Activated CD4-positive, alpha-beta memory T cell treated with anti-CD3 and anti-CD28 coated beads for 36 hours (primary cell): Measurements from ENCODE around the gene LSR. TPM values are rescaled to one million over a fixed set of nuclear protein-coding genes. Genes with fewer than 3 reads are reported as not detected.

ENCODE experiments used
- CTCF ChIA-PET: fragments of 350-600 bp; sonication (Branson Sonifier 250); formaldehyde crosslinking; loops from one replicate; lab custom pipeline; 2021; ENCODE audit warnings: antibody characterized with exemption, inconsistent platforms; lab: Charles Lee
- POLR2A ChIA-PET: fragments of 350-600 bp; sonication (Branson Sonifier 250); formaldehyde crosslinking; loops from one replicate; lab custom pipeline; 2021; ENCODE audit warnings: antibody characterized with exemption; lab: Charles Lee
- DNase-seq: peaks from one replicate; pipeline ENCODE4 v3.0.0-alpha.2; 2020
- H3K27ac Mint-ChIP-seq: one replicate; pipeline ENCODE4 v1.8.0; 2021; ENCODE audit warnings: mixed read lengths
- H3K27me3 Mint-ChIP-seq: one replicate; pipeline ENCODE4 v1.8.0; 2021; ENCODE audit warnings: mixed read lengths
- H3K36me3 Mint-ChIP-seq: one replicate; pipeline ENCODE4 v1.8.0; 2021; ENCODE audit warnings: mixed read lengths
- H3K4me1 Mint-ChIP-seq: one replicate; pipeline ENCODE4 v1.8.0; 2021; ENCODE audit warnings: low read depth, mixed read lengths
- H3K4me3 Mint-ChIP-seq: one replicate; pipeline ENCODE4 v1.8.0; 2021; ENCODE audit warnings: mild to moderate bottlenecking, mixed read lengths
- H3K9me3 Mint-ChIP-seq: one replicate; pipeline ENCODE4 v1.8.0; 2021; ENCODE audit warnings: mixed read lengths
- intact Hi-C: fragments of 100-400 bp; cut with micrococcal nuclease; formaldehyde crosslinking; loops from one replicate; pipeline ENCODE4 v1.15.1; 2023
- total RNA-seq, 2 experiments: library from RNA; stranded (reverse); gene quantifications; one replicate each; pipeline ENCODE4 v1.2.3, GENCODE V29; 2021

LSR gene
- total RNA-seq, 2 experiments from 2014 or later = 25.4 to 28.7 TPM

DNA sequence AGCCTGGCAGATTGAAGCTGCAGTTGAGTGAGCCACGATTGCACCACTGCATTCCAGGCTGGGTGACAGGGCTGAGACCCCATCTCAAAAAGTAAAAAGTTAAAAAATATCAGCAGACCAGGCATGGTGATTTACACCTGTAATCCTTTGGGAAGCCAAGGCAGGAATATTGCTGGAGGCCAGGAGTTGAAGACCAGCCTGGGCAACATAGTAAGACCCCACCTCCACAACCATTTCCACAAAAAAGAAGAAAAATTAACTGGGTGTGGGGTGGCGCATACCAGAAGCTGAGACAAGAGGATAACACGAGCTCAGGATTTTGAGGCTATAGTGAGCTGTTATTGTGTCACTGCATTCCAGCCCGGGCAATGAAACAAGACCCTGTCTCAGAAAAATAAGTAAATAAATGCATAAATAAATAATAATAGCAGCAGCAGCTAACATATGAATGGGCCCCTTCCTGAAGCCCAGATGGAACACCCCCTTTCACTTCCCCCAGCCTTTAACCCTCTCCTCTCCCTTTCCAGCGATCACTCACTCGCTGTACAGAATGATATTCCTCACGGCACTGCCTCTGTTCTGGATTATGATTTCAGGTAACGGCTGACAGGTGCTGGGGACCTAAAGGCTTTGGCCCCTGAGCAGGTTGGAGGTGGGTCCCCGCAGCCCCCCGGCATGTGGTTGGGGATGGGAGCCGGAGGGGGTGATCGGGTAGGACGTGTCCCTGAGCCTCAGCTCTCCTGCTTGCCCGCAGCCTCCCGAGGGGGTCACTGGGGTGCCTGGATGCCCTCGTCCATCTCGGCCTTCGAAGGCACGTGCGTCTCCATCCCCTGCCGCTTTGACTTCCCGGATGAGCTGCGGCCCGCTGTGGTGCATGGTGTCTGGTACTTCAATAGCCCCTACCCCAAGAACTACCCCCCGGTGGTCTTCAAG, 46.3 kb downstream of the LSR start:
- no peak for DNase-seq
- intact Hi-C loops = no loop called here
- Mint-ChIP-seq H3K27me3 (no peaks in the 10 kb centered on the region), H3K9me3 (no peaks in the 10 kb centered on the region), H3K36me3 (no peaks in the 10 kb centered on the region), H3K27ac (no peak overlapping the region), H3K4me3 (no peak overlapping the region), H3K4me1 (peaks cover 4% of the 10 kb centered on the region)
- ChIA-PET POLR2A (interaction anchor here (1.2 kb wide), 1 partner anchor 17 kb away, joined by 3 read pairs; no protein-coding TSS in a partner anchor), CTCF (interaction anchor here (0.9 kb wide), 1 partner anchor 66 kb away, joined by 3 read pairs; no protein-coding TSS in a partner anchor)

DNA sequence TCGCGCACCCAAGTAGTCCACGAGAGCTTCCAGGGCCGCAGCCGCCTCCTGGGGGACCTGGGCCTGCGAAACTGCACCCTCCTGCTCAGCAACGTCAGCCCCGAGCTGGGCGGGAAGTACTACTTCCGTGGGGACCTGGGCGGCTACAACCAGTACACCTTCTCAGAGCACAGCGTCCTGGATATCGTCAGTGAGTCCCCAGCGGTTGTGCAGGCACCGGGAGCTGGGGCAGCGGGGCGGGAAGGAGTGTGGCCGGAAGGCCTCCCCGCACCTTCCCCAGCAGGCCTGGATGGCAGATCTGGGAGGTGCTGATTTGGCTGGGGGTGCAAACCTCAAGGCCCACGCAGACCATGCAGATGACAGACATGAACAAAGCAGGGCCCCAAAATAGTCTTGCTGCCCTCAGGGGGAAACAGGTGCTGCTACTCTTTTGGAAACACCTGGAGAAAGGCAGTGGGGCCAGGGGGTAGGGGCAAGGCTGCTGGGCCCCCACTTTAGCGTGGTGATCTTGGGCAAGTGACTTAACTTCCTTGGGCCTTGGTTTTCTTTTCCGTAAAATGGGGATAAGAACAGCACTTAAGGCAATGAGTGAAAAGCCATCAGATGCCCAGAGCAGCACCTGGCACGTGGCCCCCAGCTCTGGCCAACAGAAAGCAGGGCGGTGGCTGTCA, 47.1 kb downstream of the LSR start:
- ChIA-PET POLR2A (interaction anchor here (1.2 kb wide), 1 partner anchor 18 kb away, joined by 3 read pairs; no protein-coding TSS in a partner anchor), CTCF (no interaction called here)
- Mint-ChIP-seq H3K9me3 (no peaks in the 10 kb centered on the region), H3K27ac (no peak overlapping the region), H3K4me1 (peaks cover 4% of the 10 kb centered on the region), H3K36me3 (no peaks in the 10 kb centered on the region), H3K27me3 (no peaks in the 10 kb centered on the region), H3K4me3 (no peak overlapping the region)
- intact Hi-C loops = no loop called here
- peak; percentile 55 for DNase-seq

- POLR2A ChIA-PET = no interaction called here
- Mint-ChIP-seq H3K4me3 (no peak overlapping the region), H3K36me3 (no peaks in the 10 kb centered on the region), H3K4me1 (peaks cover 4% of the 10 kb centered on the region), H3K27me3 (no peaks in the 10 kb centered on the region), H3K27ac (no peak overlapping the region), H3K9me3 (no peaks in the 10 kb centered on the region)
- intact Hi-C loops = no loop called here
- CTCF ChIA-PET = no interaction called here
- no peak for DNase-seq
Measured at GRCh38 chr19:35296644-35297514, 48.1 kb downstream of the LSR start.

GRCh38 chr19:35297515-35297848, 48.7 kb downstream of the LSR start:
- CTCF ChIA-PET = no interaction called here
- Mint-ChIP-seq H3K9me3 (no peaks in the 10 kb centered on the region), H3K4me1 (peaks cover 4% of the 10 kb centered on the region), H3K27ac (no peak overlapping the region), H3K4me3 (no peak overlapping the region), H3K27me3 (no peaks in the 10 kb centered on the region), H3K36me3 (no peaks in the 10 kb centered on the region)
- POLR2A ChIA-PET = no interaction called here
- intact Hi-C loops = no loop called here
- no peak for DNase-seq

DNA sequence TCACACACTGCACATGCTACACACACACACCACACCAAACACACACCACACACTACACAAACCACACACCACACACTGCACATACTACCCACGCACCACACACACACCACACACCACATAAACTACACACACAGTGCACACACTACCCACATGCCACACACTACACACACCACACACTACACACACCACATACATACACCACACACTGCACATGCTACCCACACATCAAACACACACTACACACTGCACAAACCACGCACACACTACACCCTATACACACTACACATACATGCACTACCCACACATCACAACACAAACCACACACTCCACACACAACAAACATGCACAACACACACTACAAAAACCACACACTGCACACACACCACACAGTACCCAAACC, 49.1 kb downstream of the LSR start:
- intact Hi-C loops = no loop called here
- Mint-ChIP-seq H3K36me3 (no peaks in the 10 kb centered on the region), H3K27me3 (no peaks in the 10 kb centered on the region), H3K4me3 (no peak overlapping the region), H3K27ac (no peak overlapping the region), H3K9me3 (no peaks in the 10 kb centered on the region), H3K4me1 (peaks cover 4% of the 10 kb centered on the region)
- ChIA-PET POLR2A (no interaction called here), CTCF (no interaction called here)
- DNase-seq = no peak

DNA sequence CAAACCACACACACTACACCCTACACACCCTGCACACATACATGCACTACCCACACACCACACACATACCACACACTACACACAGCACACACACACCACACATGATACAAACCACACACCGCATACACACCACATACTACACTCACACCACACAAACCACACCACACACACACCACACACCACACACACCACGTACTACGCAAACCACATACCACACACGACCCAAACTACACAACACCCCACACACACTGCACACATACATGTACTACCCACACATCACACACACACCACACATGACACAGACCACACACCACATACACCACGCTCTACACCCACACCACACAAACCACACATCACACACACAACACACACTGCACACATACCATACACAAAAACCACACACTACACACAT, 49.8 kb downstream of the LSR start:
- no peak overlapping the region for H3K27ac Mint-ChIP-seq
- peaks cover 4% of the 10 kb centered on the region for H3K4me1 Mint-ChIP-seq
- H3K9me3 Mint-ChIP-seq = no peaks in the 10 kb centered on the region
- intact Hi-C loops = no loop called here
- H3K27me3 Mint-ChIP-seq = no peaks in the 10 kb centered on the region
- CTCF ChIA-PET = no interaction called here
- no peak overlapping the region for H3K4me3 Mint-ChIP-seq
- no peaks in the 10 kb centered on the region for H3K36me3 Mint-ChIP-seq
- no peak for DNase-seq
- POLR2A ChIA-PET = no interaction called here

DNA sequence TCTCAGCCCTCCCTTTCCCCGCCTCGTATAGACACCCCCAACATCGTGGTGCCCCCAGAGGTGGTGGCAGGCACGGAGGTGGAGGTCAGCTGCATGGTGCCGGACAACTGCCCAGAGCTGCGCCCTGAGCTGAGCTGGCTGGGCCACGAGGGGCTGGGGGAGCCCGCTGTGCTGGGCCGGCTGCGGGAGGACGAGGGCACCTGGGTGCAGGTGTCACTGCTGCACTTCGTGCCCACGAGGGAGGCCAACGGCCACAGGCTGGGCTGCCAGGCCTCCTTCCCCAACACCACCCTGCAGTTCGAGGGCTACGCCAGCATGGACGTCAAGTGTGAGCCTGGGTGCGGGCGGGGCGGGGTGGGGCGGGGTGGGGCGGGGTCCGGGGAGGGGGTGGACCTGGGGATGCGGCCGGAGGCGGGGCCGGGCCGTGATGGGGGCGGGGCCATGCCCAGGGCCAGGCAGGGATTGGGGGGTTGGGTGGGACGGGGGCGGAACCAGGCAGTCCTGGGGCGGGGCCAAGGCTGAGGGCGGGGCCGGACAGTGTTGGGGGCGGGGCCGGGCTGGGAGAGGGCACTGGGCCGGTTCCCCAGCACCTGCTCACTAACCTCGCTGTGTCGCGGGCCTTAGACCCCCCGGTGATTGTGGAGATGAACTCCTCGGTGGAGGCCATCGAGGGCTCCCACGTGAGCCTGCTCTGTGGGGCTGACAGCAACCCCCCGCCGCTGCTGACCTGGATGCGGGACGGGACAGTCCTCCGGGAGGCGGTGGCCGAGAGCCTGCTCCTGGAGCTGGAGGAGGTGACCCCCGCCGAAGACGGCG, 50.9 kb downstream of the LSR start:
- Mint-ChIP-seq H3K4me1 (peaks cover 4% of the 10 kb centered on the region), H3K27me3 (no peaks in the 10 kb centered on the region), H3K4me3 (no peak overlapping the region), H3K27ac (no peak overlapping the region), H3K9me3 (no peaks in the 10 kb centered on the region), H3K36me3 (no peaks in the 10 kb centered on the region)
- DNase-seq = no peak
- ChIA-PET CTCF (no interaction called here), POLR2A (no interaction called here)
- intact Hi-C loops = no loop called here

DNA sequence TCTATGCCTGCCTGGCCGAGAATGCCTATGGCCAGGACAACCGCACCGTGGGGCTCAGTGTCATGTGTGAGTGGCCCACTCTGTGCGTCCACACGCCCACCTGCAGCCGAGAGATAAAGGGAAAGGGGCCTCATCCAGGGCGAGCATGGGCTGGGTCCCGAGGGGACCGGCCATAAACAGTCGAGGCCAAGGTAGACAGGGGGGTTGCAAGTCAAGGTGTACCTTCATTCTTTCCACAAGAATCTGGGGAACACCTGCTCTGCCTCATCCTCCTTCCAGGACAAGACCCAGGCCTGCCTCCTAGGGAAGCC, 51.5 kb downstream of the LSR start:
- DNase-seq = no peak
- H3K4me3 Mint-ChIP-seq = no peak overlapping the region
- H3K9me3 Mint-ChIP-seq = no peaks in the 10 kb centered on the region
- ChIA-PET CTCF (no interaction called here), POLR2A (no interaction called here)
- no peaks in the 10 kb centered on the region for H3K36me3 Mint-ChIP-seq
- no peak overlapping the region for H3K27ac Mint-ChIP-seq
- no peaks in the 10 kb centered on the region for H3K27me3 Mint-ChIP-seq
- H3K4me1 Mint-ChIP-seq = peaks cover 4% of the 10 kb centered on the region
- intact Hi-C loops = no loop called here

DNA sequence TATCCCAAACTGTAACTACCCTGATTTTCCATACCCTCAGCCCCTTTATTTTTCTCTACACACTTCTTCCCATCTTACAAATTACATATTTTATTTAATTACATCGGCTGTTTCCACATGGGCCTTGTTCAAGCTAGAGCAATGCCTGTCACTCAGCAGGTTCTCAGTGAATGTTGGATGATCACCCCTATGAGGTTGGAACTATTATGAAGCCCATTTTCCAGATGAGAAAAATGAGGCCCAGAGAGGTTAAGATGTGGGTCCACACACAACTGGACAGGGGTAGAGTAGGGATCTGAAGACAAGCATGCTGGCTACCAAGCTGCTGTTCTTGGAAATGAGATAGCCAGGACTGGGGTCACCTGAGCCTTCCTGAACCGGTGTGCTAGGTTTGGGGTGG, 53.2 kb downstream of the LSR start:
- H3K9me3 Mint-ChIP-seq = no peaks in the 10 kb centered on the region
- ChIA-PET POLR2A (no interaction called here), CTCF (no interaction called here)
- no peak overlapping the region for H3K27ac Mint-ChIP-seq
- H3K36me3 Mint-ChIP-seq = no peaks in the 10 kb centered on the region
- H3K4me3 Mint-ChIP-seq = no peak overlapping the region
- no peaks in the 10 kb centered on the region for H3K4me1 Mint-ChIP-seq
- no peak for DNase-seq
- intact Hi-C loops = no loop called here
- H3K27me3 Mint-ChIP-seq = no peaks in the 10 kb centered on the region

DNA sequence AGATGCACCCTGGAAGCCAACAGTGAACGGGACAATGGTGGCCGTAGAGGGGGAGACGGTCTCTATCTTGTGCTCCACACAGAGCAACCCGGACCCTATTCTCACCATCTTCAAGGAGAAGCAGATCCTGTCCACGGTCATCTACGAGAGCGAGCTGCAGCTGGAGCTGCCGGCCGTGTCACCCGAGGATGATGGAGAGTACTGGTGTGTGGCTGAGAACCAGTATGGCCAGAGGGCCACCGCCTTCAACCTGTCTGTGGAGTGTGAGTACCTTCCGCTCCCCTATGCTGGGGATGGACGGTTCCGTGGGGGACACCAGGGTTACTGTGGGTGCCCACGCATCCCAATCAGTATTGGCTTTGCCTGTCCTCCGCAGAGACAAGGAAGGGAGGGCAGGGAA, 53.6 kb downstream of the LSR start:
- POLR2A ChIA-PET = no interaction called here
- CTCF ChIA-PET = no interaction called here
- no peaks in the 10 kb centered on the region for H3K27me3 Mint-ChIP-seq
- intact Hi-C loops = no loop called here
- no peak overlapping the region for H3K27ac Mint-ChIP-seq
- no peaks in the 10 kb centered on the region for H3K36me3 Mint-ChIP-seq
- no peak overlapping the region for H3K4me3 Mint-ChIP-seq
- no peaks in the 10 kb centered on the region for H3K4me1 Mint-ChIP-seq
- DNase-seq = no peak
- no peaks in the 10 kb centered on the region for H3K9me3 Mint-ChIP-seq

DNA sequence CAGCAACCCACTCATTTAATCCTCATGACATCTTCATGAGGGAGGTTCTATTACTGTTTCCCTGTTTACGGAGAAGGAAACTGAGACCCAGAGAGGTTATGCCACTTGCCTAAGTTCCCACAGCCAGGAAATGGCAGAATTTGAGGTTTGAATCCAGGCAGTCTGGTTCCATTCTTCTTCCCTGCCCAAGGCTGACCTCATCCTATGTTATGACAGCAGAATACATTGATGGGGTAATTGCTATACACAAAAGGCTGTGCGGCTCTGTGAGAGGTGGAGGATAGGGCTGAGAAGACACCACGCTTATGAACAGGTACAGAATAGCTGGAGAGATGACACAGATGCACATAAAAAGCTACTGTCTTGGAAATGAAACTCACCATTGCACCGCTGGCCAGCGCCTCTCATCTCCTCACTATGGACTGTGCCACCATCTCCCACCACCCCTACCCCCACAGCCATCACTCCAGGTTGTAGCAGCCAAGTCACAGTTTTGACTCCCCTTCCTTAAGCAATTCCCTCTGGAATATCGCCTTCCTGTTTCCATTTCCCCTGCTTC, 54.6 kb downstream of the LSR start:
- H3K27me3 Mint-ChIP-seq = no peaks in the 10 kb centered on the region
- H3K4me3 Mint-ChIP-seq = no peak overlapping the region
- no peak for DNase-seq
- H3K36me3 Mint-ChIP-seq = no peaks in the 10 kb centered on the region
- H3K27ac Mint-ChIP-seq = no peak overlapping the region
- ChIA-PET CTCF (interaction anchor here (1.1 kb wide), 1 partner anchor 192 kb away, joined by 4 read pairs; no protein-coding TSS in a partner anchor), POLR2A (no interaction called here)
- H3K9me3 Mint-ChIP-seq = no peaks in the 10 kb centered on the region
- intact Hi-C loops = no loop called here
- no peaks in the 10 kb centered on the region for H3K4me1 Mint-ChIP-seq
